ENCODE data around the gene TIAM2. TPM values are rescaled to one million over a fixed set of nuclear protein-coding genes. Genes with fewer than 3 reads are reported as not detected.

Gene TIAM2
- total RNA-seq (2014; rRNA removed; shearing (Covaris generic)) (5.4 and 8.4 TPM in 2 replicates), total RNA-seq (2022) (6.2 and 7.3 TPM in 2 replicates), Bru-seq, nascent RNA (percentile 56 among the genes with signal in this experiment), BruChase-seq, experiment 1, labeled RNA remaining after a 6-hour chase (percentile 55 among the genes with signal in this experiment), BruChase-seq, experiment 2, labeled RNA remaining after a 2-hour chase (percentile 56 among the genes with signal in this experiment)
- long read RNA-seq, partial matches to known transcripts = 7 of 21 reads
- long read RNA-seq, other reads (novel, unspliced or antisense) = 14 of 21 reads

DNA sequence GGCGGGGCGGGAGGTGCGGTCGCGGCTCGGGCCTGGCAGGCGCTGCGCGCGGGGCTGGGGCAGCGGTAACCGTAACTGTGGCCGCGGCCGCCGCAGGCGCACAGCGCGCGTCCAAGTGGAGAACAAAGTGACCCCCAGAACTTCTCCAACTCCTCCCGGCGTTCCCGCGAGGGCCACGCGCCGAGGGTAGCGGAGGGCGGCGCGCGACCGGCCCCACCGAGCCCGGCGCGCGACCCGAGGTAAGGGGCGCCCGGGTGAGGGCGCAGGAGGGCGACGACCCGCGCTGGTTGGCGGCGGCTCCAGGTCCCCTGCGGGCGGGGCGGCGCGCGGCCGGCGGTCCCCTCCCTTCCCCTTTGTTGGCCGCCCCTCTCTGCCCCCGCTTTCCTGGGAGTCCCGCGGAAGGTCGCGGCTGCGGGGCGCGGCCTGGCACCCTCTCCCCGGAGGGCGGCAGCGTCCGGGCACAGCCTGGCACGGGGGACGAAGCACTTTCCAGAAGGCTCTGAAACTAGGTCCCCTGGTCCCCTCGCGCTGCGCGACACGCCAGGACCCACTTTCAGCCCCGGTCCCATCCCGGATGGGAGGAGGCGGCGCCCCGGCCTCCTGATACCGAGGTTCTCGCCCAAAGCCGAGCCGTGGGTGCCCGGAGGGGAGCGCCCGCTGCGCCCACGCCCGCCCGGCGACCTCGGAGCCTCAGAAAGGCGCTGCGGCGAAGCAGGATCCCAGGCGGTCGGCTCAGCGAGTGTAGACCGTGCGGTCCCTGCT lies at the start of gene TIAM2:
Gene TIAM2 (plus strand): TSS at position 62 of the 762 bp plus-strand sequence. CDS start 133,909 bp downstream, outside the sequence.
- H2AFZ ChIP-seq (ENCODE audit: low read length) = no peak within 1 kb of the TSS

GRCh38 chr6:154950979-154951344 lies 44.2 kb upstream of the TIAM2 start:
- no peaks in the 10 kb centered on the region for H3K9me2 ChIP-seq (ENCODE audit: insufficient read depth, low read length)
- ChIA-PET CTCF (ENCODE audit: unreplicated experiment) (interaction anchor here (1.2 kb wide), 1 partner anchor 23 kb away, joined by 3 read pairs; no protein-coding TSS in a partner anchor), POLR2A (interaction anchor here (0.7 kb wide), 1 partner anchor 64 kb away, joined by 3 read pairs; no protein-coding TSS in a partner anchor)
- no TSS peak for BruUV-seq (replicated peaks)
- H3K27ac ChIP-seq (ENCODE audit: low read depth, low read length, poor library complexity, severe bottlenecking) = peak overlapping the region; percentile 79
- peaks cover 45% of the 10 kb centered on the region for H3K4me1 ChIP-seq (ENCODE audit: insufficient read depth, low read length, poor library complexity, severe bottlenecking)
- intact Hi-C loops (cut with micrococcal nuclease; ENCODE audit: unreplicated experiment) = no loop called here
- H3K79me2 ChIP-seq (ENCODE audit: insufficient read depth, low read depth, low read length) = no peaks in the 10 kb centered on the region
- no peaks in the 10 kb centered on the region for H3K36me3 ChIP-seq (ENCODE audit: insufficient read depth, low read length)
- H4K20me1 ChIP-seq (ENCODE audit: insufficient read depth, low read length) = no peaks in the 10 kb centered on the region
- H3K4me2 ChIP-seq (ENCODE audit: low read length) = peak overlapping the region; percentile 66
- peak overlapping the region; percentile 24 for H3K4me3 ChIP-seq (ENCODE audit: low read depth, low read length, poor library complexity, severe bottlenecking)
- peak; percentile 28 for DNase-seq (ENCODE audit: low spot score)
- no peak for TF ChIP-seq CTCF (conservative IDR thresholded peaks at IDR 0.05; ENCODE audit: low read length)
- no peak for TF ChIP-seq EZH2phosphoT487 (IDR thresholded peaks at IDR 0.05; ENCODE audit: borderline replicate concordance, low read depth, low read length)
- peak overlapping the region; percentile 46; the same call in 1 of the 2 replicates for H2AFZ ChIP-seq (ENCODE audit: low read length)
- H3K9me3 ChIP-seq (ENCODE audit: low read length) = no peaks in the 10 kb centered on the region

More for the DNA sequence above, at the start of gene TIAM2:
- ChIA-PET CTCF (ENCODE audit: unreplicated experiment) (no interaction called here), POLR2A (no interaction called here)
- no peak for DNase-seq (ENCODE audit: low spot score)
- intact Hi-C loops (cut with micrococcal nuclease; ENCODE audit: unreplicated experiment) = no loop called here
- Histone ChIP-seq H3K79me2 (ENCODE audit: insufficient read depth, low read depth, low read length) (no peaks in the 10 kb centered on the region), H3K27ac (ENCODE audit: low read depth, low read length, poor library complexity, severe bottlenecking) (no peak within 1 kb of the TSS), H3K4me1 (ENCODE audit: insufficient read depth, low read length, poor library complexity, severe bottlenecking) (no peaks in the 10 kb centered on the region), H3K36me3 (ENCODE audit: insufficient read depth, low read length) (no peaks in the 10 kb centered on the region), H3K9me2 (ENCODE audit: insufficient read depth, low read length) (no peaks in the 10 kb centered on the region), H3K4me2 (ENCODE audit: low read length) (peak within 1 kb of the TSS; percentile 71), H4K20me1 (ENCODE audit: insufficient read depth, low read length) (no peaks in the 10 kb centered on the region), H3K4me3 (ENCODE audit: low read depth, low read length, poor library complexity, severe bottlenecking) (peak within 1 kb of the TSS; percentile 57), H3K9me3 (ENCODE audit: low read length) (no peaks in the 10 kb centered on the region)
- BruUV-seq (replicated peaks) = no TSS peak
- TF ChIP-seq EZH2phosphoT487 (IDR thresholded peaks at IDR 0.05; ENCODE audit: borderline replicate concordance, low read depth, low read length) (0 out of 2 replicates have a peak, but pooled peaks have one; percentile 29), CTCF (conservative IDR thresholded peaks at IDR 0.05; ENCODE audit: low read length) (no peak)
